NCI-H2227 treated with DMSO at 0.1 percent for 48 hours (cell line): Measurements from ENCODE around the gene LEUTX.
A peak's percentile ranks its signal among the peaks of the same experiment; 100 is the strongest.
"Not testable (repeated sequence)": the region's sequence is repeated elsewhere in the genome, so short reads cannot be mapped to it uniquely, and the experiment has no call there.

Source experiments
- DNase-seq: peaks from one replicate; lab custom pipeline; 2025; lab: John Stamatoyannopoulos, UW

Gene LEUTX

DNA sequence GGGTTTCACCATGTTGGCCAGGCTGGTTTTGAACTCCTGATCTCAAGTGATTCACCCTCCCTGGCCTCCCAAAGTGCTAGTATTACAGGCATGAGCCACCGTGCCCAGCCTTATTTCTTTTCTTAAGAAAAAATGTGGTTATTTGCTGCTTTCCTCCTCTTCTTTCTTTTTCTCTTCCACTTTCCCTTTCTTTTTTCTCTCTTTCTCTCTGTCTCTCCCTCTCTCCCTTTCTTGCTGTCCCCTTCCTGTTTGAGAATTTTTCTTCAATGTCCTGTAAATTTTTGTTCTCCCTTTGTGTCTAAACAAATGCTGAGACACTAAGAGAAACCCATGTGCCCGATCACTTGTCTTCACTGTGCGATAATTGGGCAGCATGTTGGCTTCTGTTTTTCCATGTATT lies 2.2 kb downstream of the LEUTX start:
- DNase-seq, result no peak

- DNase-seq, result no peak
These were observed 9.6 kb downstream of the LEUTX start for GRCh38 chr19:39788244-39788643.

DNA sequence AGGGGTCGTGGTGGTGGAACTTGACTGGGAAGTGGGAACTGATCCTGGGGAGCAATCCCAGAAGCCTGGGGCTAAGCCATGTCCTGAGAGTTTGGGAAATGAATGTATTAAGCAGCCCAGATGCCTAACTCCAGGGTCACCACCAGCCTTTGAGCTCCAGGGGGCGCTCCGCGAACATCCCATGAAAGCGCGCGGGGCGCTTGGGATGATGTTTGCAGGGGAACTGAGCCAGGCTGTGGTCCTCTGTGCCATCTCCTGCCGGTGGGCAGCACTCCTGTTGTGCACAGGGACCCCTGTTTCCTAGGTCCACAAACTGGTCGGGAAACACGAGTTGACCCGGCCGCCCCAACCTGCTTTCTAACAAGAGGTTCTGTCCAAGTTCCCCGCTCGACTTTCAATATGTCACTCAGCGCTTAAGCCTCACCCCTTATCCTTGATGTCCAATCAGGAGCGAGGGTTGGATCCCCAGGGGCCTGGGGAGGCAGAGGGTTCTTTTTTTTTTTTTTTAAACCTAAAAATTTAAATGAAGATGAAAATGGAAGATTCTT lies 14.4 kb downstream of the LEUTX start:
- DNase-seq, result peak; percentile 98

DNA sequence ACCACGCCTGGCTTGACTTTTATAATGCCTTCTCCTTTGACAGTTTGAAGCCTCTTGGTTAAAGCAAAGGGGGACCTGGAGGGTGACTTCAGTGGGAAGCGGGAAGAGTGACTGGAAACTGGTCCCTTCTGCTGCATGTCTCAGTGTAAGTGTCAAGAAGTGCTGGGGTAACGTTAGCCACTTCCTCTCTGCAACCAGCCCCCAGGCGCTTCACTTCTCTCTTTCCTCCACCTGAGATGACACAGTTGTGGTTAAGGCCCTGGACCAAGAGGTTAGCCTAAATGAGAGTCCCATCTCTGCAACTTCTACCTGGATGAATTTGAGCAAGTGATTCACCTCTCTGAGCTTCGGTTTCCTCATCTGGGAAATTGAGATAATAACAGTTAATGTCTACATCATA lies 16.3 kb downstream of the LEUTX start:
- DNase-seq, result no peak

DNA sequence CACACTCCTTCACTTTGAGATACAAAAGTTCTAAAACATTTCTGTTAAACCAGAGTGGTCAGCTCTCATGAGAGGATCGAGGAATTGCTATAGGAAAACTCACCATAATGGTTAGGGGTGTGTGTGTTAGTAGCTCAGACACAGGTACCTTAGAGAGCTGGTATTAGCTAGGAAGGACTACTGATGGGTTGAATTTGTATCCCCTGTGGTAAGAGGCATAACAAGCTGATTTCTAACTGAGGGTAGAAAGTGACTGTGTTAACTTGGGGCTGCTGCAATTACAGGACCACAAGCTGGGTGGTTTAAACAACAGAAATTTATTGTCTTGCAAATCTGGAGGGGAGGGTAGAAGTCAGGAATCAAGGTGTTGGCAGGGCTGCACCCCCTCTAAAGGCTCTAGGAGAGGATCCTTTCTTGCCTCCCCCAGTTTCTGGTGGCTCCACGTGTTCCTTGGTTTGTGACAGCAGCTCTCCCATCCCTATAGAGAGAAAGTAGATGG lies 17.4 kb downstream of the LEUTX start:
- DNase-seq, result no peak

DNA sequence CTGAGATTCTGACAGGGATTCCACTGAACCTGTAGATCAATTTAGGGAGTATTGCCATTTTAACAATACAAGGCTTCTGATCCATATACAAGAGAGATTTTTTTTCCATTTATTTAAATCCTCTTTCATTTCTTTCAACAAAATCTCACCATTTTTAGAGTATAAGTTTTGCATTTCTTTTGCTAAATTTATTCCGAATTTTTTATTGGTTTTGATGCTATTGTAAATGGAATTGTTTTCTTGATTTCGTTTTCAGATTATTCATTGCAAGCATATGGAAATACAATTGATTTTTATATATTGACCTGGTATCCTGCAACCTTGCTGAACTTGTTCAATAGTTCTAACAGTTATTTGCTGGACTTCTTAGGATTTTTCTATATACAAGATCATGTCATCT lies 18.4 kb downstream of the LEUTX start:
- no peak for DNase-seq

DNA sequence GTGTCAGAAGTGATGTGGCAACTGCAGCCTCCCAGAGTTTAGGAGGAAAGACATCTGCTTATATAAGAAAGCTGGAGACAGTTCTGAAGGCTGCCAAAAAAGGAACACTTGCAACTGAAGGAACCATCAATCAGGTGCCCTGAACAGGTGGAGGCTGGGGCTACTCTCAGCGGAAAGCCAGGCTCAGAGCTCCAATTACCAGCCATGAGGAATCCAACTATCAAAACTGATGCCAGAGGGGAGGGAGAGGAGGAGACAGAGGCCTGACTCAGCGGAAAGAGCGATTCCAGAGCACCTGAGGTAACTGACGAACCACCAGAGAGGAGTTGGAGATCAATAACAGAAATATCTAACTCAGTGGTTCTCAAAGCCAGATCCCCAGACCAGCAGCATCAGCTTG lies 24.3 kb downstream of the LEUTX start:
- no peak for DNase-seq

- no peak for DNase-seq
These were observed 26.4 kb downstream of the LEUTX start for GRCh38 chr19:39805104-39805503.

DNA sequence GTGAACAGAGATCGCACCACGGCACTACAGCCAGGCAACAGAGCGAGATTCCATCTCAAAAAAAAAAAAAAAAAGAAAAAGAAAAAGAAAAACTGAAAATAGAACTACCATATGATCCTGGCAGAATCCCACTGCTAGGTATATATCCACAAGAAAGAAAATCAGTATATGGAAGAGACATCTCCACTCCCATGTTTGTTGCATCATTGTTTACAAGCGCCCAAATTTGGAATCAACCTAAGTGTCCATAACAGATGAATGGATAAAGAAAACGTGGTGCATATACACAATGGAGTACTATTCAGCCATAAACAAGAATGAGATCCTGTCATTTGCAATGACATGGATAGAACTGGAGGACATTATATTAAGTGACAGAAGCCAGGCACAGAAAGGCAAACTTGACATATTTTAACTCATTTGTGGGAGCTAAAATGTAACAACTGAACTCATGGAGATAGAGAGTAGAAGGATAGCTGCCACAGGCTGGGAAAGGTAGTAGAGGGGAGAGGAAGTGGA lies 29.3 kb downstream of the LEUTX start:
- no peak for DNase-seq

- DNase-seq, result not testable (repeated sequence)
These were observed 30.0 kb downstream of the LEUTX start for GRCh38 chr19:39808688-39809087.

DNA sequence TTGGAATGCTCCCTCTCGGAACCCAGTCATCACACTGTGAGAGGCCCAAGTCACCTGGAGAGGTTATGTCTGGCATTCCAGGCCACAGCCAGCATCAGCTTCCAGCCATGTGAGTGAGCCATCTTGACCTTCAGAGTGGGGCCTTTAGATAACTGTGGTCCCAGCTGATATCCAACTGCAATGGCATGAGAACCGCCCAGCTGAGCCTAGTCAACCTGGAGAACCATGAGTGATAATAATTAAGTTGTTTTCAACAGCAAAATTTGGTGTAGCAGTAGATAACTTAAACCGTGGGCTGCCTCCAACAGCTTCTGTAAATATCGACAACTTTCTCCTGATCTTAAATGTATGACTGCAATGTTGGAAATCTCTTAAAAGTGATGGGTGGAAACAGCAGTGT lies 30.7 kb downstream of the LEUTX start:
- DNase-seq, result no peak

DNA sequence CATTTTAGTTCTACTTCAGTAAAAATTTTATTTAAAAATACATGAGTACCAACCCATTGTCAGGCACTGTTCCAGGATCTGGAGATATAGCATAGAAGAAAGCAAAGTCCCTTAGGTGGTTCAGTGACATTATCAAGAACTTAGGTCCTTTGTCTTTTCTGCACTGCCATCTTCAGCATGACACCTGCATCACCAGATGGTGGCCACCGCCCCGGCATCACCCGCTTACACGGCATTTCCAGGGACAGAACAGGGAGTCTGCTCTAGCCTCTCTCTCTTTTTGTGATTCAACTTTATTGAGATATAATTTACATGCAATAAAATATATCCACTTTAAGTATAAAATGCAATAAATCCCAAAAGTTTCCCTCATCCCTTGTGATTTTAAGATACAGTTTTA lies 31.8 kb downstream of the LEUTX start:
- DNase-seq, result no peak

- no peak for DNase-seq
These were observed 32.4 kb downstream of the LEUTX start for GRCh38 chr19:39811064-39811463.

GRCh38 chr19:39813264-39813993 lies 34.8 kb downstream of the LEUTX start:
- no peak for DNase-seq

GRCh38 chr19:39814111-39814510 lies 35.5 kb downstream of the LEUTX start:
- DNase-seq, result not testable (repeated sequence)

GRCh38 chr19:39814595-39814994 lies 35.9 kb downstream of the LEUTX start:
- DNase-seq, result no peak

GRCh38 chr19:39816287-39817048 lies 37.8 kb downstream of the LEUTX start:
- DNase-seq, result no peak

DNA sequence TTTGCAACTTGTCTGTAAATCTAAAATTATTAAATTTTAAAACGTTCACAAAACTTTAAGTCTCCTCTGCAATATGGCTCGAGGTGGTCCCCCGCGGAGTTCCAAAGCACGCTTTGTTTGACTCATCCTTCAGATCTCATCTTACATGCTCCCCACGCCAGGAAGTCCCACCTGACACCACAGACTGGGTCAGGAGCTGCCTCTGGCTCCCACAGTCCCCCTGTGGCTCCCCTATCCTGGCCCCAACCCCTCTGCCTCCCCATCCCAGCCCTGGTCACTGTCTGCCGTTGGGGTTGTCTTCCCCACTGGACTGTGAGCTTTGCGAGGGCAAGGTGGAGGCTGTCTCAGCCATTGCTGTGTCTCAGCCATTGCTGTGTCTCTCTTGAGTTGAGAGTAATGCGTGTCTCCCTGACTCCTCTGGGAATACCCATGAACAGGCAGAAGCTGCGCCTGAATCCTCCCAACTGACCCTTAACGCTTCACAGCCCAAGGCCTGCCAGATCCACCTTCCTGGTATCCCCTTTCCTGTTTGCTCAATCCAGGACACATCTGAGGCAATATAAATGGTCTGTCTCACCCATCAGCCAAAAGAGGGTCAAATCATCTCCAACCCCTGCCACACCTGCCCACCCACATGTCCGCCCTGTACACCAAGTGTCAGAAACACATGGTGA lies 39.4 kb downstream of the LEUTX start:
- no peak for DNase-seq

- no peak for DNase-seq
These were observed 40.0 kb downstream of the LEUTX start for GRCh38 chr19:39818626-39819097.

- no peak for DNase-seq
These were observed 41.1 kb downstream of the LEUTX start for GRCh38 chr19:39819786-39820185.

- no peak for DNase-seq
These were observed 42.0 kb downstream of the LEUTX start for GRCh38 chr19:39820696-39821095.

- DNase-seq, result peak; percentile 89
These were observed 45.0 kb downstream of the LEUTX start for GRCh38 chr19:39823686-39824085.
